Liver (tissue), 9 donors: ENCODE results near the gene H2AZ2. TPM values are rescaled to one million over a fixed set of nuclear protein-coding genes. Genes with fewer than 3 reads are reported as not detected.

Experiments used
- DNase-seq: peaks from one replicate; pipeline ENCODE4 v3.0.0-alpha.2; 2017; ENCODE audit warnings: low spot score
- H3K27ac ChIP-seq, 2 donors: one replicate each; pipeline ENCODE4 v1.7.0; 2013; ENCODE audit warnings: inconsistent platforms in 2 of 2, low read length in 2 of 2, control low read depth in 1 of 2, low read depth in 1 of 2, mild to moderate bottlenecking in 1 of 2
- H3K27me3 ChIP-seq, 4 donors: one replicate each; pipeline versions ENCODE4 v1.6.1 to v1.7.0; 2013; ENCODE audit warnings: low read length in 3 of 4, inconsistent platforms in 1 of 4, mild to moderate bottlenecking in 1 of 4, moderate library complexity in 1 of 4; ENCODE audit not compliant: control insufficient read depth in 4 of 4, insufficient read depth in 4 of 4
- H3K36me3 ChIP-seq, 4 donors: one replicate each; pipeline versions ENCODE4 v1.6.1 to v1.7.0; 2013; ENCODE audit warnings: low read length in 3 of 4, mild to moderate bottlenecking in 3 of 4, low read depth in 1 of 4, moderate library complexity in 1 of 4; ENCODE audit not compliant: control insufficient read depth in 4 of 4, insufficient read depth in 3 of 4
- H3K4me1 ChIP-seq, 4 donors: one replicate each; pipeline versions ENCODE4 v1.6.1 to v1.7.0; 2013; ENCODE audit warnings: low read length in 3 of 4, mild to moderate bottlenecking in 3 of 4, moderate library complexity in 1 of 4; ENCODE audit not compliant: control insufficient read depth in 4 of 4, insufficient read depth in 4 of 4
- H3K4me3 ChIP-seq, 3 donors: one replicate each; pipeline versions ENCODE4 v1.6.1 to v1.7.0; 2013; ENCODE audit warnings: low read length in 3 of 3, control low read depth in 1 of 3, low read depth in 1 of 3, mild to moderate bottlenecking in 1 of 3
- H3K9ac ChIP-seq, 2 donors: one replicate each; pipeline ENCODE4 v1.7.0; 2013; ENCODE audit warnings: low read length in 2 of 2, mild to moderate bottlenecking in 2 of 2, moderate library complexity in 2 of 2, control low read depth in 1 of 2, low read depth in 1 of 2
- H3K9me3 ChIP-seq, 4 donors: one replicate each; pipeline versions ENCODE4 v1.6.1 to v1.7.0; 2013; ENCODE audit warnings: low read length in 3 of 4; ENCODE audit not compliant: control insufficient read depth in 4 of 4
- CTCF ChIP-seq: fragments of 150-350 bp; IDR thresholded peaks from 2 replicates; pipeline ENCODE4 v1.5.1; 2017; ENCODE audit warnings: improper control_type of control experiment, low read depth, low read length; ENCODE audit not compliant: missing input control
- EGR1 ChIP-seq, 2 donors: IDR thresholded peaks; 2 replicates each; pipeline ENCODE4 v1.6.1; 2016 to 2018; ENCODE audit warnings: antibody characterized with exemption in 2 of 2, low read depth in 2 of 2
- FOXA1 ChIP-seq: IDR thresholded peaks from 2 replicates; pipeline ENCODE4 v1.6.1; 2016; ENCODE audit warnings: antibody characterized with exemption
- FOXA2 ChIP-seq: IDR thresholded peaks from 2 replicates; pipeline ENCODE4 v1.6.1; 2016; ENCODE audit warnings: antibody characterized with exemption
- GABPA ChIP-seq, 2 donors: IDR thresholded peaks in 1 of 2; conservative IDR thresholded peaks in 1 of 2; 2 replicates each; pipeline ENCODE4 v1.6.1; 2016; ENCODE audit warnings: antibody characterized with exemption in 2 of 2, mild to moderate bottlenecking in 1 of 2, moderate library complexity in 1 of 2
- HNF4A ChIP-seq, 2 donors: conservative IDR thresholded peaks; 2 replicates each; pipeline ENCODE4 v1.6.1; 2016; ENCODE audit warnings: antibody characterized with exemption in 2 of 2, mild to moderate bottlenecking in 2 of 2
- HNF4G ChIP-seq: IDR thresholded peaks from 2 replicates; pipeline ENCODE4 v1.6.1; 2016; ENCODE audit warnings: antibody characterized with exemption
- JUND ChIP-seq, 2 donors: IDR thresholded peaks; 2 replicates each; pipeline ENCODE4 v1.6.1; 2016; ENCODE audit warnings: antibody characterized with exemption in 2 of 2
- NR2F2 ChIP-seq: IDR thresholded peaks from 2 replicates; pipeline ENCODE4 v1.6.1; 2016; ENCODE audit warnings: antibody characterized with exemption
- RAD21 ChIP-seq, 2 donors: IDR thresholded peaks; 2 replicates each; pipeline ENCODE4 v1.6.1; 2016; ENCODE audit warnings: antibody characterized with exemption in 2 of 2, mild to moderate bottlenecking in 2 of 2
- REST ChIP-seq: IDR thresholded peaks from 2 replicates; pipeline ENCODE4 v1.6.1; 2016; ENCODE audit warnings: antibody characterized with exemption, mild to moderate bottlenecking
- RXRA ChIP-seq, 2 donors: IDR thresholded peaks; 2 replicates each; pipeline ENCODE4 v1.6.1; 2017 to 2018; ENCODE audit warnings: antibody characterized with exemption in 2 of 2, mild to moderate bottlenecking in 1 of 2
- SP1 ChIP-seq: IDR thresholded peaks from 2 replicates; pipeline ENCODE4 v1.6.1; 2018; ENCODE audit warnings: antibody characterized with exemption, mild to moderate bottlenecking
- TAF1 ChIP-seq: conservative IDR thresholded peaks from 2 replicates; pipeline ENCODE4 v1.6.1; 2016; ENCODE audit warnings: antibody characterized with exemption, mild to moderate bottlenecking
- YY1 ChIP-seq: IDR thresholded peaks from 2 replicates; pipeline ENCODE4 v1.6.1; 2016; ENCODE audit warnings: antibody characterized with exemption, mild to moderate bottlenecking
- ZBTB33 ChIP-seq: IDR thresholded peaks from 2 replicates; pipeline ENCODE4 v1.6.1; 2016; ENCODE audit warnings: antibody characterized with exemption
- WGBS: extraction: QIAGEN DNeasy Blood & Tissue Kit; methylation state at CpG from one replicate; pipeline ENCODE4 v1.1.7; 2013; 5-methylcytosine and 5-hydroxymethylcytosine counted together
- polyA plus RNA-seq, 2 donors: library from polyadenylated mRNA; stranded (reverse) in 1 of 2; unstranded in 1 of 2; fragments of 200-250 nt in 1 of 2; fragments of >200 nt in 1 of 2; fragmentation: Nextera tagmentation in 1 of 2; extraction: Ambion mirVana in 1 of 2; gene quantifications; one replicate each; pipeline versions ENCODE4 v1.2.1 to v1.2.3, GENCODE V29; 2013 to 2015
- total RNA-seq, 2 donors: library from RNA; depleted of rRNA; stranded (reverse); fragments of >200 nt; gene quantifications; one replicate each; pipeline ENCODE4 v1.2.3, GENCODE V29; 2014
- TF ChIP-seq, protein P1 (sequence below): IDR thresholded peaks from 2 replicates; pipeline ENCODE4 v1.6.1; 2016; ENCODE audit warnings: antibody characterized with exemption
- TF ChIP-seq, protein P2 (sequence below): IDR thresholded peaks from 2 replicates; pipeline ENCODE4 v1.6.1; 2016; ENCODE audit warnings: antibody characterized with exemption
- donor health status: healthy.
- donor health status: healthy.
- donor health status: healthy.
- donor health status: healthy.
- donor health status: healthy.

Gene H2AZ2
- total and polyA plus RNA-seq, 4 donors, result 51.3 to 182 (median 69.5) TPM

GRCh38 chr7:44882899-44883298 lies 35.0 kb upstream of the H2AZ2 start:
- H3K9me3 ChIP-seq, result no peaks in the 10 kb centered on the region
- no peak overlapping the region for H3K9ac ChIP-seq
- H3K27me3 ChIP-seq, result no peaks in the 10 kb centered on the region
- DNase-seq, result no peak
- peaks cover 2 to 59% (median 54%) of the 10 kb centered on the region in 4 donors for H3K4me1 ChIP-seq
- TF ChIP-seq TAF1 (no peak), RAD21 (IDR thresholded peaks at IDR 0.05) (no peak), NR2F2 (no peak), HNF4G (no peak), SP1 (no peak), FOXA1 (no peak), YY1 (no peak), CTCF (no peak), EGR1 (IDR thresholded peaks at IDR 0.05; ENCODE audit: low read depth in 2 of 2) (no peak), JUND (IDR thresholded peaks at IDR 0.05) (no peak), FOXA2 (no peak), ZBTB33 (no peak), GABPA (IDR thresholded peaks at IDR 0.05 in 1 of 2, conservative IDR thresholded peaks at IDR 0.05 in 1 of 2) (no peak), RXRA (IDR thresholded peaks at IDR 0.05) (no peak), HNF4A (conservative IDR thresholded peaks at IDR 0.05) (no peak)
- TF ChIP-seq, protein P1, sequence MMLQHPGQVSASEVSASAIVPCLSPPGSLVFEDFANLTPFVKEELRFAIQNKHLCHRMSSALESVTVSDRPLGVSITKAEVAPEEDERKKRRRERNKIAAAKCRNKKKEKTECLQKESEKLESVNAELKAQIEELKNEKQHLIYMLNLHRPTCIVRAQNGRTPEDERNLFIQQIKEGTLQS, result no peak
- TF ChIP-seq, protein P2, sequence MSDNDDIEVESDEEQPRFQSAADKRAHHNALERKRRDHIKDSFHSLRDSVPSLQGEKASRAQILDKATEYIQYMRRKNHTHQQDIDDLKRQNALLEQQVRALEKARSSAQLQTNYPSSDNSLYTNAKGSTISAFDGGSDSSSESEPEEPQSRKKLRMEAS, result no peak
- no peak overlapping the region for H3K4me3 ChIP-seq
- H3K27ac ChIP-seq, result no peak overlapping the region
- H3K36me3 ChIP-seq, result no peaks in the 10 kb centered on the region
- WGBS, result 77% methylated on average over 3 of the region's 3 CpGs

- no peak for DNase-seq
- no peak overlapping the region for H3K9ac ChIP-seq
- H3K27ac ChIP-seq, result no peak overlapping the region
- H3K4me1 ChIP-seq, result peaks cover 2 to 59% (median 54%) of the 10 kb centered on the region in 4 donors
- no peaks in the 10 kb centered on the region for H3K9me3 ChIP-seq
- TF ChIP-seq RXRA (IDR thresholded peaks at IDR 0.05) (no peak), NR2F2 (no peak), REST (no peak), HNF4A (conservative IDR thresholded peaks at IDR 0.05) (no peak), JUND (IDR thresholded peaks at IDR 0.05) (no peak), FOXA1 (no peak), CTCF (no peak), RAD21 (IDR thresholded peaks at IDR 0.05) (no peak), EGR1 (IDR thresholded peaks at IDR 0.05; ENCODE audit: low read depth in 2 of 2) (no peak), GABPA (IDR thresholded peaks at IDR 0.05 in 1 of 2, conservative IDR thresholded peaks at IDR 0.05 in 1 of 2) (no peak), HNF4G (no peak), TAF1 (no peak), ZBTB33 (no peak), FOXA2 (no peak), YY1 (no peak), SP1 (no peak)
- TF ChIP-seq, protein P1, result no peak
- TF ChIP-seq, protein P2, result no peak
- H3K4me3 ChIP-seq, result peak overlapping the region in 1 of 3 donors; percentile 1
- H3K36me3 ChIP-seq, result no peaks in the 10 kb centered on the region
- H3K27me3 ChIP-seq, result no peaks in the 10 kb centered on the region
Observed at GRCh38 chr7:44881610-44882009, 33.7 kb upstream of the H2AZ2 start.
